H1 (cell line): Measurements from ENCODE around the gene ATCAY. TPM values are rescaled to one million over a fixed set of nuclear protein-coding genes. Genes with fewer than 3 reads are reported as not detected.

Experiments
- CHD1 ChIP-seq: IDR thresholded peaks from 2 replicates; pipeline ENCODE4 v1.6.1; 2012; ENCODE audit warnings: low read depth, low read length, improper control_type of control experiment
- CHD2 ChIP-seq: IDR thresholded peaks from 2 replicates; pipeline ENCODE4 v1.6.1; 2012; ENCODE audit warnings: low read length, improper control_type of control experiment
- PHF8 ChIP-seq: fragments of 200-600 bp; sonication (generic); conservative IDR thresholded peaks from 2 replicates; pipeline ENCODE4 v1.7.1; 2012; ENCODE audit warnings: low read depth, mild to moderate bottlenecking, inconsistent platforms, low read length, moderate library complexity
- RAD21 ChIP-seq, 2 experiments: IDR thresholded peaks in 1 of 2; conservative IDR thresholded peaks in 1 of 2; 2 replicates each; pipeline ENCODE4 v1.6.1; 2011; ENCODE audit warnings: low read depth in 2 of 2, low read length in 2 of 2, improper control_type of control experiment in 1 of 2, inconsistent platforms in 1 of 2, mild to moderate bottlenecking in 1 of 2, moderate library complexity in 1 of 2
- SP4 ChIP-seq: IDR thresholded peaks from 2 replicates; pipeline ENCODE4 v1.6.1; 2012; ENCODE audit warnings: low read length, inconsistent platforms
- TEAD4 ChIP-seq: IDR thresholded peaks from 2 replicates; pipeline ENCODE4 v1.6.1; 2012; ENCODE audit warnings: low read depth, low read length, inconsistent platforms, mixed read lengths
- polyA plus RNA-seq, 7 experiments: library from polyadenylated mRNA; depleted of rRNA in 3 of 7; stranded (reverse) in 5 of 7; unstranded in 2 of 7; fragments of >200 nt in 5 of 7; fragments of 200-250 nt in 2 of 7; gene quantifications; 1 replicate in 5 of 7; 2 replicates in 1 of 7; 4 replicates in 1 of 7; pipeline versions ENCODE4 v1.2.1 to v1.2.3, GENCODE V29; 2011 to 2013; ENCODE audit warnings: missing spikeins in 2 of 7, mixed read lengths in 2 of 7
- total RNA-seq: library from RNA; stranded (reverse); fragmentation: NEBNext Ultra II Directional; extraction: Animal tissue kit (Norgen Biotek cat#: 25700); gene quantifications from 2 replicates; pipeline ENCODE4 v1.2.1, GENCODE V29; 2021

The ATCAY gene
- total and polyA plus RNA-seq, 2 of the 8 experiments (the other 6 are each of a cell fraction or from before 2014, with no cell fraction given) = 24.4 to 33.8 TPM

DNA sequence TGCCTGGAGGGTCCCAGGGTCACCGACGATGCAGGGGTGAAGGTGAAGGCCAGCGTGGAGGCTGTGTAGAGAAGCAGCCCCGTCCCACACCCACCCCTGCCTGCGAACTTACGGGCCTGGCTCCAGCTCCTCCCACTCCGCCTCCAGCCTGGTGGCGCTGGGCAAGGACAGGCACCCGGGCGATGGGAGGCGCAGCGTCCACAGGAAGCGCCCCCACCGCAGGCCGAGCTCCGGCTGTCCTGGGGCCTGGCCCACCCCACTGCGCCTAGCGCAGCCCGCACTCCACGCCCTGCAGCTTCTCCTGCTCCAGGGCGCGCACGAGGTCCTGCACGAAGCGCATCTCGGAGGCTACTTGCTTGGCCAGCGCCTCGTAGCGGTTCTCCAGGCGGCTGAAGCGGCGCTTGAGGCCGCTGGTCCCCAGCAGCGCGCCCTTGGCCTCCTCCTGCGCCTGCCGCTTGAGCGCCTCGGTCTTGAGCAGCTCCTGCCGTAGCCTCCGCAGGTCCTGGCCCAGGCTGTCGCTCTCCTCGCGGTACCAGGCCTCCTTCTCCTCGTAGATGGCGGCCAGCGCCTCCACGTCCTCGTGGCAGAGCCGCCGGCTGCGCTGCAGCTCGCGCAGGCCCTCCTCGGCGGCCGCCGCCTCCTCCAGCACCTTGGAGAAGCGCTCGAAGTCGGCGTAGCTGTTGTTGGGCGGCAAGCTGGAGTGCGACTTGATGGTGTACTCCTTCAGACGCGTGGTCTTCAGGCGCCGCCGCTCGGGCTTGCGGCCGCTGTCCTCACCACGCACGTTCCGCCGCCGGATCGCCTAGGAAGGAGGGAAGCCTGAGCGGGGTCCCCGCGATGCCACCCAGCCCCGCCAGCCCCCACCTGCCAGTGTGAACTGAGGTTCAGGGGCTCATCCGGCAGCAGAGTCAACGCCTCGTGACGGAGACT is 78.6 kb downstream of the ATCAY start (continued):
- TF ChIP-seq PHF8 (no peak), TEAD4 (no peak), CHD2 (no peak), SP4 (no peak), CHD1 (no peak), RAD21 (IDR thresholded peaks at IDR 0.05 in 1 of 2, conservative IDR thresholded peaks at IDR 0.05 in 1 of 2; ENCODE audit: low read depth in 2 of 2, low read length in 2 of 2) (no peak)
- TF ChIP-seq, all 59 proteins: peak for 0
